Measurements from ENCODE around the gene RNF217. TPM values are rescaled to one million over a fixed set of nuclear protein-coding genes. Genes with fewer than 3 reads are reported as not detected.

Gene RNF217
- total RNA-seq, 2 donors from 2014 or later: 1.4 to 3.6 TPM

DNA sequence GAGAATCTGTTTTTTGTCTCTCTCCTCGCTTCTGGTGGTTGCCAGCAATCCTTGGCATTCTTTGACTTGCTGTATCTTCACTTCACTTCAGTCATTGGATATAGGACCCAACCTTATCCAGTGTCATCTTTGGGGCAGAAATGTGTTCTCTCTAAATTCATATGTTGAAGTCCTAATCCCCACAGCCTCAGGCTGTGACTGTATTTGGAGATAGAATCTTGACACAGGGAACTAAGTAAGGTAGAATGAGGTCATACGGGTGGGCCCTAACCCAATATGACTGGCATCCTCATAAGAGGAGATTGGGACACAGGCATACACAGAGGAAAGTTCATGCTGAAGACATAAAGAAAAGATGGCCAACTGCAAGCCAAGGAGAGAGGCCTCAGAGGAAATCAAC is 139.4 kb downstream of the RNF217 start:
- Mint-ChIP-seq H3K4me1 (ENCODE audit: low read depth in 2 of 2) (no peaks in the 10 kb centered on the region), H3K27me3 (peaks cover 4 to 18% of the 10 kb centered on the region in 2 donors), H3K36me3 (no peaks in the 10 kb centered on the region), H3K9me3 (no peaks in the 10 kb centered on the region), H3K27ac (no peak overlapping the region), H3K4me3 (no peak overlapping the region)
- no peak for ATAC-seq
- no peak for DNase-seq (ENCODE audit: low spot score)

- no peaks in the 10 kb centered on the region for H3K9me3 Mint-ChIP-seq
- no peak overlapping the region for H3K4me3 Mint-ChIP-seq
- H3K27ac Mint-ChIP-seq: no peak overlapping the region
- no peaks in the 10 kb centered on the region for H3K36me3 Mint-ChIP-seq
- ATAC-seq: no peak
- H3K4me1 Mint-ChIP-seq (ENCODE audit: low read depth in 2 of 2): no peaks in the 10 kb centered on the region
- no peak for DNase-seq (ENCODE audit: low spot score)
- H3K27me3 Mint-ChIP-seq: peaks cover 4 to 12% of the 10 kb centered on the region in 2 donors
These were observed 140.2 kb downstream of the RNF217 start for GRCh38 chr6:125102411-125102810.

GRCh38 chr6:125102891-125103290 is 140.7 kb downstream of the RNF217 start:
- Mint-ChIP-seq H3K27ac (no peak overlapping the region), H3K4me3 (no peak overlapping the region), H3K27me3 (peaks cover 1 to 12% of the 10 kb centered on the region in 2 donors), H3K36me3 (no peaks in the 10 kb centered on the region), H3K9me3 (no peaks in the 10 kb centered on the region), H3K4me1 (ENCODE audit: low read depth in 2 of 2) (no peaks in the 10 kb centered on the region)
- ATAC-seq (no peak), DNase-seq (ENCODE audit: low spot score) (no peak)

DNA sequence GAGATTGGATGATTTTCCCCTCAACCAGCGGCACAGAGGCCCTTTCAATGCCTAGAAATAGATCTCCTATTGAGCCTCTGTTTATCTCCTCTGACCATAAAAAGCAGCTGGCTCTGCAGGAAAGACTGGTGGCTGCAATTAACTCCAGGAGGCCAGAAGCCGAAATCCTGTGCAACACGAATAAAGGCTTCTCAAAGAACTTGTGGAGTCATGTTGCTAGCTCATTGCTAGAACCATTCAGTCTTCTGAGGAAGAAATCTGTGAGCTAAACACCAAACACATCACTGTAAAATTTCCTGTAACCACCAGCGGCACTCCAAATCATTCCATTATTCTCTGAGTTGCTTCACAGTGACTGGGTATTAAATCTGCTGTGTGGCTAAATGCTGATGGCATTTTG is 142.2 kb downstream of the RNF217 start:
- DNase-seq (ENCODE audit: low spot score) (no peak), ATAC-seq (no peak)
- Mint-ChIP-seq H3K4me3 (no peak overlapping the region), H3K27me3 (peaks cover 0 to 12% of the 10 kb centered on the region in 2 donors), H3K9me3 (no peaks in the 10 kb centered on the region), H3K36me3 (peaks cover 3% of the 10 kb centered on the region), H3K4me1 (ENCODE audit: low read depth in 2 of 2) (no peaks in the 10 kb centered on the region), H3K27ac (no peak overlapping the region)

GRCh38 chr6:125107048-125107447 is 144.8 kb downstream of the RNF217 start:
- H3K4me1 Mint-ChIP-seq (ENCODE audit: low read depth in 2 of 2): no peaks in the 10 kb centered on the region
- no peak overlapping the region for H3K4me3 Mint-ChIP-seq
- H3K27ac Mint-ChIP-seq: no peak overlapping the region
- H3K36me3 Mint-ChIP-seq: peaks cover 28% of the 10 kb centered on the region
- no peaks in the 10 kb centered on the region for H3K27me3 Mint-ChIP-seq
- DNase-seq (ENCODE audit: low spot score) (no peak), ATAC-seq (no peak)
- peaks cover 14% of the 10 kb centered on the region for H3K9me3 Mint-ChIP-seq

DNA sequence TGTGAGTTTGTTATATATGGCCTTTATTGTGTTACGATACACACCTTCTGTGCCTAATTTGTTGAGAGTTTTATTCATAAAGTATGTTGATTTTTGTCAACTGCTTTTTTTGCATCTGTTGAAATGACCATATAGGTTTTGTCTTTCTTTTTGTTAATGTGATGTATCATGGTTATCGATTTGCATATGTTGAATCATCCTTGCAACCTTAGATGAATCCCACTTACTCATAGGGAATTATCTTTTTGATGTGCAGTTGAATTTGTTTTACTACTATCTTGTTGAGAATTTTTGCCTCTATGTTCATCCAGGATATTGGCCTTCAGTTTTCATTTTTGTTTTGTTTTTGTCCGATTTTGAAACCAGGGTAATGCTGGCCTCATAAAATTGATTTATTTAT is 145.7 kb downstream of the RNF217 start:
- ATAC-seq: no peak
- Mint-ChIP-seq H3K27ac (no peak overlapping the region), H3K27me3 (no peaks in the 10 kb centered on the region), H3K4me1 (ENCODE audit: low read depth in 2 of 2) (no peaks in the 10 kb centered on the region), H3K36me3 (peaks cover 33% of the 10 kb centered on the region), H3K4me3 (no peak overlapping the region), H3K9me3 (peaks cover 18% of the 10 kb centered on the region)
- no peak for DNase-seq (ENCODE audit: low spot score)

GRCh38 chr6:125110056-125110455 is 147.8 kb downstream of the RNF217 start:
- H3K27me3 Mint-ChIP-seq: no peaks in the 10 kb centered on the region
- ATAC-seq (no peak), DNase-seq (ENCODE audit: low spot score) (no peak)
- H3K36me3 Mint-ChIP-seq: peaks cover 33% of the 10 kb centered on the region
- H3K4me3 Mint-ChIP-seq: no peak overlapping the region
- H3K9me3 Mint-ChIP-seq: peaks cover 18% of the 10 kb centered on the region
- no peak overlapping the region for H3K27ac Mint-ChIP-seq
- no peaks in the 10 kb centered on the region for H3K4me1 Mint-ChIP-seq (ENCODE audit: low read depth in 2 of 2)

- H3K27ac Mint-ChIP-seq: no peak overlapping the region
- no peak overlapping the region for H3K4me3 Mint-ChIP-seq
- no peaks in the 10 kb centered on the region for H3K27me3 Mint-ChIP-seq
- no peak for ATAC-seq
- no peaks in the 10 kb centered on the region for H3K4me1 Mint-ChIP-seq (ENCODE audit: low read depth in 2 of 2)
- H3K9me3 Mint-ChIP-seq: peaks cover 18% of the 10 kb centered on the region
- no peak for DNase-seq (ENCODE audit: low spot score)
- H3K36me3 Mint-ChIP-seq: peaks cover 33% of the 10 kb centered on the region
These were observed 149.2 kb downstream of the RNF217 start for GRCh38 chr6:125111219-125111983.

GRCh38 chr6:125112934-125113333 is 150.7 kb downstream of the RNF217 start:
- H3K9me3 Mint-ChIP-seq: peaks cover 18% of the 10 kb centered on the region

DNA sequence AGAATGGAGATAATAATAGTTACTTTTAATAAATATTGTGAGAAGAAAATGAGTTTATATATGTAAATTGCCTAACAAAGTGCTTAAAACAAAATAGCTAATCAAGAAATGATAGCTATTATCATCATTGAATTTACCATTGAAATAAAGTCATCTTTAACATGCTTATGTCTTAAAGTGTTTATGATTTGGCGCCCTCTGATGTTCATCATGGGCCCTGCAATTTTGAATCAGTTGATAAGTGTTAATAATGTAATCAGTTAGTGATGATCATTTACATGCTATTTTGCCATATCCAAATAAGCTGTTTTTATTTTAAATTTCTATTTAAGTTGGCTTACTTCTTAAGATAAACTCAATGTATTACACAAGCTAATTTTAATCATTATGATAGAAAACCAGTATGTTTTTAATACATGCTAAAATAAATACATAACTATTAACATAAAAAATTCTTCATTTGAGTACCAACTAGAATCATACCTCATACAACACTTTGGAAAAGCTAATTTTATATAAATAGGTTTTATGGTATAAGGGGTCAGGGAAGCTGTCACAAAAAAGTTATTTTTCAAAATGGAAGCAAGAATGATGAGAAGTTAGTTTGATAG is 152.1 kb downstream of the RNF217 start:
- ATAC-seq (no peak), DNase-seq (ENCODE audit: low spot score) (peak; percentile 66)
- H3K27me3 Mint-ChIP-seq: no peaks in the 10 kb centered on the region
- no peaks in the 10 kb centered on the region for H3K4me1 Mint-ChIP-seq (ENCODE audit: low read depth in 2 of 2)
- peaks cover 31% of the 10 kb centered on the region for H3K36me3 Mint-ChIP-seq
- peaks cover 18% of the 10 kb centered on the region for H3K9me3 Mint-ChIP-seq
- no peak overlapping the region for H3K27ac Mint-ChIP-seq
- no peak overlapping the region for H3K4me3 Mint-ChIP-seq

More at GRCh38 chr6:125112934-125113333, 150.7 kb downstream of the RNF217 start:
- peak in 1 of 2 donors; percentile 13 for ATAC-seq
- H3K4me1 Mint-ChIP-seq (ENCODE audit: low read depth in 2 of 2): no peaks in the 10 kb centered on the region
- no peaks in the 10 kb centered on the region for H3K27me3 Mint-ChIP-seq
- DNase-seq (ENCODE audit: low spot score): no peak
- no peak overlapping the region for H3K27ac Mint-ChIP-seq
- no peak overlapping the region for H3K4me3 Mint-ChIP-seq
- peaks cover 33% of the 10 kb centered on the region for H3K36me3 Mint-ChIP-seq

- H3K27ac Mint-ChIP-seq: no peak overlapping the region
- H3K9me3 Mint-ChIP-seq: peaks cover 8% of the 10 kb centered on the region
- H3K4me1 Mint-ChIP-seq (ENCODE audit: low read depth in 2 of 2): no peaks in the 10 kb centered on the region
- H3K4me3 Mint-ChIP-seq: no peak overlapping the region
- peaks cover 14% of the 10 kb centered on the region for H3K36me3 Mint-ChIP-seq
- DNase-seq (ENCODE audit: low spot score) (no peak), ATAC-seq (no peak)
- H3K27me3 Mint-ChIP-seq: peaks cover 0 to 6% of the 10 kb centered on the region in 2 donors
These were observed 153.9 kb downstream of the RNF217 start for GRCh38 chr6:125116170-125116569.

DNA sequence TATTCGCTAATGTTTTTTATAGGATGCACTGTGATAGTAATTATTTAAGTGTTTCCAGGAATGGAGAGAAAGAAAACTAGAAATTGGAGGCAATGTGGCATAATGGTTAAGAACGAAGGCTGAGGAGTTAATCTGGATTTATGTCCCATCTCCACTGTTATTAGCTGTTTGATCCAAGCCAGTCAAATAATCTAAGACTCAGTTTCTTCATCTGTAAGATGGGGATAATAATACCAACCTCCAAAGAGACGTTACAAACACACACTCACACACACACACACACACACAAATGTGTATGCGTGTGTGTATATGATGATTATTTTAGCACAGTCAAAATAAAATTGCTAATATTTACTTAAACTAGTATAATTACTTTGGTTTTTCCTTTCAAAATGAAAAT is 154.5 kb downstream of the RNF217 start:
- Mint-ChIP-seq H3K27ac (no peak overlapping the region), H3K27me3 (peaks cover 0 to 11% of the 10 kb centered on the region in 2 donors), H3K36me3 (peaks cover 9% of the 10 kb centered on the region), H3K4me1 (ENCODE audit: low read depth in 2 of 2) (no peaks in the 10 kb centered on the region), H3K4me3 (no peak overlapping the region), H3K9me3 (peaks cover 4% of the 10 kb centered on the region)
- ATAC-seq: no peak
- DNase-seq (ENCODE audit: low spot score): no peak

DNA sequence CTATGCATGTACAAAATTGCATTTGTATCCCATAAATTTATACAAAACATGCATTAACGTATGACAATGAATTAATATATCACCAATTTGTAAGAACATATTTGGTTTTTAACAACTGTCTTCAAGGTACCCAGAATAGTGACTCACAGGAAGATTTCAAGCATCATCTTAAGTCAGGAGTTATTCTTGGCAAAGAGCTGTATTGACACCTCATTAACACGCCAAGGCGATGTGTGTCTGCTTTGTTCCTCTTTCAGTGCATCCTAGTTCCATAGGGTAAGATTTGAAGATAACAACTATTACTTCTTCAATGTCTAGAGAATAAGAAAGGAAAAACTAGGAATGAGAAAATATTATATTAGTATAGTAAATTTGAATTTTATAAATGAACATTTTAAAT is 155.6 kb downstream of the RNF217 start:
- H3K4me3 Mint-ChIP-seq: no peak overlapping the region
- no peaks in the 10 kb centered on the region for H3K9me3 Mint-ChIP-seq

DNA sequence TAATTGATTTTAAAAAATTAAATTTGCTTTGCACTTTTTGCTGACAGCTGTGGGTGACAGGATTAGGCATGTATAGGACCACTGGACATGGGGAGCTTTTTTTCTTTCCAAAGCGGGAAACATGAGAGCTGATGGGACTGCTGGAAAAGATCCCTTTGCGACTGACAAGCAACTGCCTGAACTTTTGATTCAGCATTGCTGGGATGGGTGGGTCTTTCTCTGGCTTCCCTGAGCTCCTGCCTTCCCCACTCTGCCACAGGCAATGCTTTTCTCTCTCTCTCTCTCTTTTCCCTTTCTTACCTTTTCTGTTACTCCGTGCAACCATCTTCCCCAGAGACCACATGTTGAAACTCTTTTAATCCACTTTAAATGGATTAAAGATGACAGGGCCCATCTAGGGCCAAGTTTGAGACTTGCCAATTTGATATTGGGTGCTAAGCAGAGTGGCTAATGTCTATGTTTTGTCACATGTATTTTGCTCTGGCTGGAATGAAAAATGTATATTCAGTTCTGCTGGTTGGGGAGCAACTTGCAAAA is 157.9 kb downstream of the RNF217 start:
- no peak overlapping the region for H3K4me3 Mint-ChIP-seq
- H3K27ac Mint-ChIP-seq: no peak overlapping the region
- H3K4me1 Mint-ChIP-seq (ENCODE audit: low read depth in 2 of 2): no peaks in the 10 kb centered on the region
- H3K9me3 Mint-ChIP-seq: no peaks in the 10 kb centered on the region
- H3K36me3 Mint-ChIP-seq: no peaks in the 10 kb centered on the region
- DNase-seq (ENCODE audit: low spot score): no peak
- H3K27me3 Mint-ChIP-seq: peaks cover 0 to 24% of the 10 kb centered on the region in 2 donors
- no peak for ATAC-seq

More for the DNA sequence above, 155.6 kb downstream of the RNF217 start:
- Mint-ChIP-seq H3K4me1 (ENCODE audit: low read depth in 2 of 2) (no peaks in the 10 kb centered on the region), H3K27me3 (peaks cover 0 to 15% of the 10 kb centered on the region in 2 donors), H3K36me3 (no peaks in the 10 kb centered on the region), H3K27ac (no peak overlapping the region)
- DNase-seq (ENCODE audit: low spot score): no peak
- no peak for ATAC-seq

Measured in natural killer cell treated with Interleukin-12 subunit alpha and Interleukin-12 subunit beta and Interleukin-15 and Interleukin-18, amount 100 ng/mL, for 72 hours (primary cell).